ENCODE data around the gene DNAJC11.

GRCh38 chr1:6597777-6598131, 103.9 kb downstream of the DNAJC11 start:
- no peak for TF ChIP-seq POLR2A (IDR thresholded peaks at IDR 0.05)
- TF ChIP-seq CTCF (IDR thresholded peaks at IDR 0.05 in 8 of 11, conservative IDR thresholded peaks at IDR 0.05 in 3 of 11), result no peak
